ENCODE measurements around the gene ALCAM.

ALCAM gene

GRCh38 chr3:105526360-105527111 lies 159.8 kb downstream of the ALCAM start:
- no peak for DNase-seq (ENCODE audit: low read depth in 1 of 2, low spot score in 1 of 2)

DNA sequence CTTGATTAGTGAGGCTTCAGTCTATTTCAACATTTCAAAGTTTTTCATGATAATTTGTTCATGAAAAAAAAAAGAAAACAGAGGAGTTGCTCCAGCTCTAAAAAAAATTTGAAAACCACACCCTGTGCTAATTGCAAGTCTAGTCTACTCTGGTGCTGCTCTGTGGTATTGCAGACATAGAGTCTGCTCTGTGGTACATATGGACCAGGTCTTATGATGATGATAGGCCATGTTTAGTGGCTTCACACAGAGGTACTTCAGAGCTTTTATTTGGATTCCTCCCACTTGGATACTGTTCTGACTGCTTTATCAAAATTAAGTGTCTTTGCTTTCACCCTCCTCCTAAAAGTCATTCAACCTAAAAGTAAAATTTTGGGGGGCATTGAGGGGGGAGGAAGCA lies 160.8 kb downstream of the ALCAM start:
- DNase-seq (ENCODE audit: low read depth in 1 of 2, low spot score in 1 of 2), result no peak

DNA sequence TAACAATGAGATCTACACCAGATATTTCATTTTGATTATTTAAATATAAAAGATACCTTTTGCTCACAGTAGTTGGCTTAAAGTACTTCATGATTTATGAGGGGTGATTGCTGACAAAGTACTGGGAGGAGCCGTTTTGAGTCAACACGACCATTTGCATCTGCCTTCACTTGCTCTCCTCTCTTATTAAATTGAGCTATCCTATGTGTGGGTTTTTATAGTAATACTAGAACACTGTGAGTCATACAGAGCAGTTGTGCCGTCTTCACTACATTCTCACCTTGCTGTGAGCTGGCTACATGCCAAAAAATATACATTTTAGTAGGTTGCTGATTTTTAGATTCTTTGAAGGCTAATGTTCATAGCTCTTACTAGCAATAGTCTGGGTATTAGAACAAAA lies 161.2 kb downstream of the ALCAM start:
- no peak for DNase-seq (ENCODE audit: low read depth in 1 of 2, low spot score in 1 of 2)

GRCh38 chr3:105528955-105529354 lies 162.2 kb downstream of the ALCAM start:
- no peak for DNase-seq (ENCODE audit: low read depth in 1 of 2, low spot score in 1 of 2)

DNA sequence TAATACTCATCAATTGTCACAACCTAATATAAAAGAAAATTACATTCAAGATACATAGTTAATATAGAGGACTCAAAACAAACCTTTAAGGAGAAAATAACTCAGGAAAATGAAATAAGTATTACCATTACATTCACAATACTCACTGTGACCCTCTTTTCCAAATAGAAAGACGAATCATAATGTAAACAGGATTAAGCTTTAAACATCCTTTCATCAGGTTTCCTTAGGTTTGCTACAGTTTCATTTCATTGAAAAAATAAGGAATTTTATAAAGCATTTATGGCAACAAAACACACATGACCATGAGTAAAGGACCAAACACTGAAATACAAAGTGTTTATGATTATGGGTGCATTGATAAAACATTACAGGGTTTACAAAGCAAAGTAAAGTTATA lies 162.7 kb downstream of the ALCAM start:
- DNase-seq (ENCODE audit: low read depth in 1 of 2, low spot score in 1 of 2), result no peak

- no peak for DNase-seq (ENCODE audit: low read depth in 1 of 2, low spot score in 1 of 2)
These were observed 165.5 kb downstream of the ALCAM start for GRCh38 chr3:105532251-105532650.

DNA sequence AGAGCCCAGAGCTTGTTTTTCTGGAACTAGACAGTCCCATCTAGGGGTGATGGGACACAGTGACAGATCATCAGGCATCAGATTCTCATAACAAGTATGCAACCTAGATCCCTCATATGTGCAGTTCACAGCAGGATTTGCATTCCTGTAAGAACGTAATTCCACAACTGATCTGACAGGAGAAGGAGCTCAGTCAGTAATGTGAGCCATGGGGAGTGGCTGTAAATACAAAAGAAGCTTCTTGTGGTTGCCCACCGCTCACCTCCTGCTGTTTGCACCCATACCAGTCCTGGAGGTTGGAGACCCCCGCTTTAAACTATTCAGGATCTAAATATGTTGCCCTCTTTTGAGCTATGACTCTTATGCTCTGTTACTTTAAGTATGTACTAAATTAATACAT lies 167.3 kb downstream of the ALCAM start:
- DNase-seq (ENCODE audit: low read depth in 1 of 2, low spot score in 1 of 2), result no peak

GRCh38 chr3:105534491-105534890 lies 167.8 kb downstream of the ALCAM start:
- DNase-seq (ENCODE audit: low read depth in 1 of 2, low spot score in 1 of 2), result no peak

DNA sequence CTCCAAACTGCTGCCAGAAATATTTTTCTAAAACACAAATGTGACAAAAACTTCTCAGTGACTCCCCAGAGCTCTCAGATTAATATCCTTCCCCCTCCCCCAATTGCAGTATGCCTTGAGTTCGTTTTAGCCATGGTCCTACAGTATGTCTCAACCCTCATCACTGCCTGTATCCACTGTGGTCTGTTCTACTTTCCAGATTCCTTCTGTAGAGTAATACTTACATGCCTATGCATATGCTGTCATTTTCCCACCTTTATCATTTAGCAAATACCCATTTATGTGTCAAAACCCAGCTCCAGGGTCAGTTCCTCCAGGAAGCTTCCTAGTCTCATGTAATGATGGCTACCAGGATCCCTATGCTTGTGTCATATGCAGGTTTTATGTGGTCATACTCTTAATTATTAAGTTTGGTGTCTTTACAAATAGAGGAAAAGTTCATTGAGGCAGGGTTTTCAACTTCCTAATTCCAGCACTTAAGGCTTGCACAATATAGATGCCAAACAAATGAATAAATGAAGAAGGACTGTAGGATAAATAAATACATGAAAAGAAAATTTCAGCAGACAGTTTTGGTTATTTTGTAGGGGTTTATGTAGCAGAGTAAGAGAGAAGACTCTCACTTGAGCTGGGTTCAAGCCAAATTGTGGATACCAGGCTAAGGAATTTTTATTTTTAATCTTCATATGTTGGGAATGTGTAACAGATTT lies 170.8 kb downstream of the ALCAM start:
- DNase-seq (ENCODE audit: low read depth in 1 of 2, low spot score in 1 of 2), result no peak

DNA sequence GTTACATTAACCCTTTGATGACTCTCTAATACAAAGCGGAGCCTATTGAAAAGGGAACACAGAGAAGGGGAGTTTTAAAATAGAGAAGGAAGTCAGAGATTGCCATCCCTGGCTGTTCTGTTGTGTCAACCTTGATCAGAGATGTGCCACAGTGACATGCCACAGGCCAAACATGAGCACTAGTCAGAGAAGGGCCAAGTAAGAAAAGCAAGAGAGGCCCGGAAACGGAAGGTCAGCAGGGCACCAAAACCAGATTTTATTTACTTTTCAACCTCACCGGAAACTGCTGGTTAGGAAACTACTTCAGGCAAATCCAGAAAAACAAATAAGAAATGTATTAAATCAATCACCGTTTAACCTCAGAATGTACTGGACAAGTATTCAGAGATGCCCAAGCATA lies 171.8 kb downstream of the ALCAM start:
- no peak for DNase-seq (ENCODE audit: low read depth in 1 of 2, low spot score in 1 of 2)

DNA sequence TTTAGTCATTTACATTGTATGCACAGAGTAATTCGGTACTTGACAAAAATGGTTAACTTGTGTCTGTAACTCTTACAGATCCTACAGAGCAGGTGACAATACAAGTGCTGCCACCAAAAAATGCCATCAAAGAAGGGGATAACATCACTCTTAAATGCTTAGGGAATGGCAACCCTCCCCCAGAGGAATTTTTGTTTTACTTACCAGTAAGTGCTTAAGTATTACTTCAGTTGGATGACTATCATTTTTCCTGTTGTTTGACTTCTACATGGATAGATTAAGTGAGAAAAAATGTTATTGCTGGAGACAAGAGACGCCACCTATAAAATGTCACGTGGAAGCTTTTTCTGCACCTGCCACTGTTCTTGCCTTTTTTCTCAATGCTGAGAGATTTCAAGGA lies 173.2 kb downstream of the ALCAM start:
- no peak for DNase-seq (ENCODE audit: low read depth in 1 of 2, low spot score in 1 of 2)

DNA sequence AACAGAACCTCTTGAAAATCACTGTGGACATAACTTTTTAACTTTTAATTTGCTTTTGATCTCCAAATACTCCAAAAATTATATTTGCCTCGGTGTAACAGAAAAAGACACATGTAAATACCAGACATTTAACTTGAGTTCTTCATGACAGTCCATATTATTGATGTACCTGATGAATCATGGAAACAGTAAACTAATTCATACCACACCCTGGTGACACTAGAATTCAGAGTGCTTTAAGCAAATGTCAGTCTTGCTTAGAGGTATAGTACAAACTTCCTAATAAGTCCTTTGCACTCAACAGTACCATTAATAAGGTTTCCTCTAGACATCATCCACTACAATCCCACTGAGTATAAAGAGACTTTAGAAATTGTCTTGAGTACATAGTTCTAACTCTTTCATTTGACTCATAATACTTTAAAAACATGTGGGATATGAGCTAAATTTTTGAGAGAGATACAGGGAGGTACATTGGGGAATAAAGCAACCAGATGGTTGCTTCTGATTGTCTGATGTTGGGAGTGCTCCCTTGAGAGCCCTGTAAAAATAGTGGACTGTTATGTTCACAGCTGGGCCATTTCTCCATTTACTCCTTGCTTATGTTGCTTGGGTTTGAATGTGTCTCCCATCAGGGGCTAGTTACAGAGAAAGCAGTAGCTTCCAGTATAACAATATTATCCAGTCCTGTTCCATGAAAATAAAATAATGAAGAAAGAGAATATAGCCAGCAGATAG lies 175.7 kb downstream of the ALCAM start:
- no peak for DNase-seq (ENCODE audit: low read depth in 1 of 2, low spot score in 1 of 2)

GRCh38 chr3:105545051-105545450 lies 178.3 kb downstream of the ALCAM start:
- DNase-seq (ENCODE audit: low read depth in 1 of 2, low spot score in 1 of 2), result no peak

- DNase-seq (ENCODE audit: low read depth in 1 of 2, low spot score in 1 of 2), result no peak
These were observed 187.1 kb downstream of the ALCAM start for GRCh38 chr3:105553851-105554250.

- no peak for DNase-seq (ENCODE audit: low read depth in 1 of 2, low spot score in 1 of 2)
These were observed 188.5 kb downstream of the ALCAM start for GRCh38 chr3:105555206-105555605.

DNA sequence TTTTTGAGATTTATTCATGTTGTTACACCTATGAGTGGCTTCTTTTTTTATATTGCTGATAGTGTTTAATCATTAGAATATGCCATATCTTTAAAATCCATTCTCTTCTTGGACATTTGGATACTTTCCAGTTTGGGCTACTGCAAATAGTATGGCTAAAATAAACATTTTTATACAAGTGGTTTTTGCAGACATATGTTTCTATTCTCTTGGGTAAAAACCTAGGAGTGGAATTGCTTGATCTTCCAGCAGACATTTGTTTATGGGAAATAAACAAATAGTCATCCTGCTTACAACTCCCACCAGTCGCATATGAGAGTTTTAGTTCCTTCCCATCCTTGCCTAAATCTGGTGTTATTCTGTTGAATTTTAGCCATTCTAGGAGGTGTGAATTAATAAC lies 193.1 kb downstream of the ALCAM start:
- no peak for DNase-seq (ENCODE audit: low read depth in 1 of 2, low spot score in 1 of 2)

- DNase-seq (ENCODE audit: low read depth in 1 of 2, low spot score in 1 of 2), result no peak
These were observed 195.2 kb downstream of the ALCAM start for GRCh38 chr3:105561876-105562275.

DNA sequence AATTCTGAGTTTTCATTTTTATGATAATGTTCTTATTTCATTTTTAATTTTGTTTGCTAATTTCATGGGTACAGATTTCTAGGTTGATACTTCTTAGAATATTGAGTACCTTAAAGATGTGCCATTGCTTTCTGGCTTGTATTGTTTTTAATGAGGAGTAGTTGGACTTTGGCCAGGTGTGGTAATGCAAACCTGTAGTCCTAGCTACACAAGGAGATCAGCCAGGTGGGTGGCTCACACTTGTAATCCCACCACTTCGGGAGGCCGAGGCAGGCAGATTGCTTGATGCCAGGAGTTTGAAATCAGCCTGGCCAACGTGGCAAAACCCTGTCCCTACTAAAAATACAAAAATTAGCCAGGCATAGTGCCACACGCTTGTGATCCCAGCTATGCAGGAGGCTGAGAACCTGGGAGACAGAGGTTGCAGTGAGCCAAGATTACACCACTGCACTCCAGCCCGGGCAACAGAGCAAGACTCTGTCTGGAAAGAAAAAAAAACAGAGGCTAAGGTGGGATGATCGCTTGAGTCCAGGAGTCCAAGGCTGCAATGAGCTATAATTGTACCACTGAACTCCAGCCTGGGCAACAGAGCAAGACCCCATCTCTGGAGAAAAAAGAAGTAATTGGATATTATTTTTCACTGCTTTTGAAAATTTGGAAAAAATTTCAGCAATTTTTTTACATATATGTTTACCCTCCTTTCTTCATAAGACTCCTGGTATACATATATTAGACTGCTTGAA lies 198.0 kb downstream of the ALCAM start:
- DNase-seq (ENCODE audit: low read depth in 1 of 2, low spot score in 1 of 2), result no peak

DNA sequence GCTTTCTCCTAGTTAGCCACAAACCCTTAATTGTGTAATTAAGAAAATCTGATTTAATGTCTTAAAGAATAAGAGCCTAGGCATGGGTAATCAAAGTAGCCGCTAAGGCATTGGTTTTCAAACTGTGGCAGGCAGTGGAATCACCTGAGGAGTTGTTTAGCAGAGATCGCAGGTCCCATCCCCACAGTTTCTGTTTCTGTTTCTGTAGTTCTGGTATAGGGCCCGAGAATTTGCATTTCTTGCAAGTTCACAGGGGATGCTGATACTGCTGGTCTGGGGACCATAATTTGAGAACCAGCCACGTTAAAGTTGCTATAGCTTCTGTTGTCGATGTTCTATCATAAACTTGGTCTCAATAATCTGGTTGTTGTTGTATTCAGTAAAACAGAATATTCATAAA lies 204.3 kb downstream of the ALCAM start:
- no peak for DNase-seq (ENCODE audit: low read depth in 1 of 2, low spot score in 1 of 2)

DNA sequence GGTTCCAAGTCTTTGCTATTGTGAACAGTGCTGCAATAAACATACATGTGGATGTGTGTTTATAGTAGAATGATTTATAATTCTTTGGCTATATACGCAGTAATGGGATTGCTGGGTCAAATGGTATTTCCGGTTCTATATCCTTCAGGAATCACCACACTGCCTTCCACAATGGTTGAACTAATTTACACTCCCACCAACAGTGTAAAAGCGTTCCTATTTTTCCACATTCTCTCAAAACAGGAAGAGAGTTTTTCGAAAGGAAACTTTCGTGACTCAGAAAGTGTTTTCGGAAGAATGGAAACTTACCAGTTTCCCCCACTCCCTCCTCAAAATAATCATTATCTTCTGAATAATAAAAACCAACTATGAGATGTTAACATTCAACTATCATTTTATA lies 205.8 kb downstream of the ALCAM start:
- DNase-seq (ENCODE audit: low read depth in 1 of 2, low spot score in 1 of 2), result no peak

GRCh38 chr3:105579439-105579838 lies 212.7 kb downstream of the ALCAM start:
- no peak for DNase-seq (ENCODE audit: low read depth in 1 of 2, low spot score in 1 of 2)

Measured in activated T-helper 1 cell treated with anti-CD3 and anti-CD28 coated beads, Interleukin-2, amount 50 U/mL, for 16 hours (primary cell).